Fibroblast of lung (primary cell): Measurements from ENCODE around the gene UROC1. TPM values are rescaled to one million over a fixed set of nuclear protein-coding genes. Genes with fewer than 3 reads are reported as not detected.

Source experiments
- DNase-seq, 2 donors: peaks; one replicate each; pipeline versions ENCODE4 v3.0.0 to v3.0.0-alpha.2; 2010; ENCODE audit warnings: low read depth in 2 of 2
- H2AFZ ChIP-seq: 2 replicates; pipeline ENCODE4 v1.5.1; 2012; ENCODE audit warnings: low read length, control low read depth, inconsistent platforms
- H3K27ac ChIP-seq: 2 replicates; pipeline ENCODE4 v1.5.1; 2011; ENCODE audit warnings: low read length, control low read depth; ENCODE audit not compliant: insufficient read depth
- H3K27me3 ChIP-seq: 2 replicates; pipeline ENCODE4 v1.5.1; 2011; ENCODE audit warnings: mild to moderate bottlenecking, low read length; ENCODE audit not compliant: control insufficient read depth, insufficient read depth
- H3K36me3 ChIP-seq: 2 replicates; pipeline ENCODE4 v1.5.1; 2011; ENCODE audit warnings: low read length; ENCODE audit not compliant: control insufficient read depth, insufficient read depth
- H3K4me1 ChIP-seq: 2 replicates; pipeline ENCODE4 v1.5.1; 2011; ENCODE audit warnings: low read length; ENCODE audit not compliant: control insufficient read depth, insufficient read depth; ENCODE audit errors: extremely low read depth
- H3K4me2 ChIP-seq: 2 replicates; pipeline ENCODE4 v1.5.1; 2011; ENCODE audit warnings: low read length, control low read depth; ENCODE audit not compliant: insufficient read depth; ENCODE audit errors: extremely low read depth
- H3K4me3 ChIP-seq, 4 experiments: fragments of 200-600 bp in 1 of 4; sonication (generic) in 1 of 4; replicated peaks in 1 of 4; 2 replicates each; pipeline ENCODE4 v1.5.1; 2011 to 2016; ENCODE audit warnings: low read length in 4 of 4, low read depth in 3 of 4, mild to moderate bottlenecking in 3 of 4, control low read depth in 2 of 4, inconsistent platforms in 1 of 4, mixed read lengths in 1 of 4; ENCODE audit not compliant: insufficient read depth in 1 of 4; ENCODE audit errors: control extremely low read depth in 1 of 4
- H3K79me2 ChIP-seq: 2 replicates; pipeline ENCODE4 v1.5.1; 2012; ENCODE audit warnings: mild to moderate bottlenecking, low read length, inconsistent platforms; ENCODE audit not compliant: control insufficient read depth, insufficient read depth
- H3K9ac ChIP-seq: 2 replicates; pipeline ENCODE4 v1.5.1; 2011; ENCODE audit warnings: mild to moderate bottlenecking, low read length, control low read depth; ENCODE audit not compliant: insufficient read depth
- H3K9me3 ChIP-seq: 2 replicates; pipeline ENCODE4 v1.5.1; 2012; ENCODE audit warnings: low read depth, low read length; ENCODE audit not compliant: control insufficient read depth, insufficient read depth
- H4K20me1 ChIP-seq: 2 replicates; pipeline ENCODE4 v1.5.1; 2011; ENCODE audit warnings: low read length; ENCODE audit not compliant: control insufficient read depth, insufficient read depth; ENCODE audit errors: extremely low read depth
- EZH2 ChIP-seq: IDR thresholded peaks from 2 replicates; pipeline ENCODE4 v1.5.1; 2012; ENCODE audit warnings: low read length, control low read depth, mild to moderate bottlenecking; ENCODE audit errors: missing control alignments
- polyA plus RNA-seq, 2 donors: library from polyadenylated mRNA; depleted of rRNA in 1 of 2; stranded (reverse) in 1 of 2; unstranded in 1 of 2; fragments of >200 nt; gene quantifications; 2 replicates each; pipeline ENCODE4 v1.2.1, GENCODE V29; 2011 to 2012; ENCODE audit warnings: missing spikeins in 1 of 2
- total RNA-seq: library from RNA; depleted of rRNA; stranded (reverse); fragments of >200 nt; gene quantifications from 2 replicates; pipeline ENCODE4 v1.2.1, GENCODE V29; 2014
- TF ChIP-seq, protein P1 (sequence below), 2 donors: IDR thresholded peaks in 1 of 2; conservative IDR thresholded peaks in 1 of 2; 1 replicate in 1 of 2; 2 replicates in 1 of 2; pipeline ENCODE4 v1.5.1; 2011 to 2012; ENCODE audit warnings: low read length in 2 of 2, control low read depth in 1 of 2, inconsistent platforms in 1 of 2, low read depth in 1 of 2, mild to moderate bottlenecking in 1 of 2

Gene UROC1
- total and polyA plus RNA-seq, 2 donors (not counting 1 experiment from before 2014, with no cell fraction given): not detected

- no peak for DNase-seq
- H3K79me2 ChIP-seq: no peaks in the 10 kb centered on the region
- no peak overlapping the region for H3K4me3 ChIP-seq
Observed at GRCh38 chr3:126526668-126527005, 9.1 kb upstream of the UROC1 start.

GRCh38 chr3:126525853-126526667 is 8.5 kb upstream of the UROC1 start:
- Histone ChIP-seq H4K20me1 (no peaks in the 10 kb centered on the region), H3K9ac (no peak overlapping the region)
- peak; percentile 29 for TF ChIP-seq EZH2
- TF ChIP-seq, protein P1, sequence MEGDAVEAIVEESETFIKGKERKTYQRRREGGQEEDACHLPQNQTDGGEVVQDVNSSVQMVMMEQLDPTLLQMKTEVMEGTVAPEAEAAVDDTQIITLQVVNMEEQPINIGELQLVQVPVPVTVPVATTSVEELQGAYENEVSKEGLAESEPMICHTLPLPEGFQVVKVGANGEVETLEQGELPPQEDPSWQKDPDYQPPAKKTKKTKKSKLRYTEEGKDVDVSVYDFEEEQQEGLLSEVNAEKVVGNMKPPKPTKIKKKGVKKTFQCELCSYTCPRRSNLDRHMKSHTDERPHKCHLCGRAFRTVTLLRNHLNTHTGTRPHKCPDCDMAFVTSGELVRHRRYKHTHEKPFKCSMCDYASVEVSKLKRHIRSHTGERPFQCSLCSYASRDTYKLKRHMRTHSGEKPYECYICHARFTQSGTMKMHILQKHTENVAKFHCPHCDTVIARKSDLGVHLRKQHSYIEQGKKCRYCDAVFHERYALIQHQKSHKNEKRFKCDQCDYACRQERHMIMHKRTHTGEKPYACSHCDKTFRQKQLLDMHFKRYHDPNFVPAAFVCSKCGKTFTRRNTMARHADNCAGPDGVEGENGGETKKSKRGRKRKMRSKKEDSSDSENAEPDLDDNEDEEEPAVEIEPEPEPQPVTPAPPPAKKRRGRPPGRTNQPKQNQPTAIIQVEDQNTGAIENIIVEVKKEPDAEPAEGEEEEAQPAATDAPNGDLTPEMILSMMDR (conservative IDR thresholded peaks at IDR 0.05 in 1 of 2, IDR thresholded peaks at IDR 0.05 in 1 of 2; ENCODE audit: low read depth in 1 of 2, low read length in 2 of 2): no peak

More at GRCh38 chr3:126526668-126527005, 9.1 kb upstream of the UROC1 start:
- no peak for TF ChIP-seq EZH2
- TF ChIP-seq, protein P1 (conservative IDR thresholded peaks at IDR 0.05 in 1 of 2, IDR thresholded peaks at IDR 0.05 in 1 of 2; ENCODE audit: low read depth in 1 of 2, low read length in 2 of 2): no peak
- no peaks in the 10 kb centered on the region for H3K9me3 ChIP-seq
- no peak overlapping the region for H3K4me2 ChIP-seq
- H3K27ac ChIP-seq: no peak overlapping the region
- no peaks in the 10 kb centered on the region for H3K4me1 ChIP-seq
- peaks cover 9% of the 10 kb centered on the region for H3K27me3 ChIP-seq
- no peak overlapping the region for H3K9ac ChIP-seq
- H2AFZ ChIP-seq: no peak overlapping the region
- H4K20me1 ChIP-seq: no peaks in the 10 kb centered on the region
- no peaks in the 10 kb centered on the region for H3K36me3 ChIP-seq

GRCh38 chr3:126525091-126525852 is 7.7 kb upstream of the UROC1 start:
- no peak overlapping the region for H2AFZ ChIP-seq
- TF ChIP-seq, protein P1 (conservative IDR thresholded peaks at IDR 0.05 in 1 of 2, IDR thresholded peaks at IDR 0.05 in 1 of 2; ENCODE audit: low read depth in 1 of 2, low read length in 2 of 2): no peak
- no peak for TF ChIP-seq EZH2
- H3K9ac ChIP-seq: no peak overlapping the region

More at GRCh38 chr3:126525853-126526667, 8.5 kb upstream of the UROC1 start:
- Histone ChIP-seq H3K4me2 (no peak overlapping the region), H2AFZ (no peak overlapping the region), H3K27ac (no peak overlapping the region), H3K27me3 (peaks cover 9% of the 10 kb centered on the region), H3K79me2 (no peaks in the 10 kb centered on the region), H3K4me3 (no peak overlapping the region), H3K9me3 (no peaks in the 10 kb centered on the region), H3K36me3 (no peaks in the 10 kb centered on the region), H3K4me1 (no peaks in the 10 kb centered on the region)
- DNase-seq: no peak

More at GRCh38 chr3:126525091-126525852, 7.7 kb upstream of the UROC1 start:
- no peaks in the 10 kb centered on the region for H3K9me3 ChIP-seq
- H3K27me3 ChIP-seq: peaks cover 9% of the 10 kb centered on the region
- no peak for DNase-seq
- no peak overlapping the region for H3K4me3 ChIP-seq
- no peak overlapping the region for H3K4me2 ChIP-seq
- H3K4me1 ChIP-seq: no peaks in the 10 kb centered on the region
- H3K27ac ChIP-seq: no peak overlapping the region
- H3K36me3 ChIP-seq: no peaks in the 10 kb centered on the region
- H4K20me1 ChIP-seq: no peaks in the 10 kb centered on the region
- H3K79me2 ChIP-seq: no peaks in the 10 kb centered on the region
